Activated CD4-positive, CD25-positive, alpha-beta regulatory T cell treated with anti-CD3 and anti-CD28 coated beads, Interleukin-2, amount 50 U/mL, for 72 hours (primary cell): ENCODE results near the gene C3orf20.

Experiments
- DNase-seq: peaks from one replicate; pipeline ENCODE4 v3.0.0; 2021

Gene C3orf20

DNA sequence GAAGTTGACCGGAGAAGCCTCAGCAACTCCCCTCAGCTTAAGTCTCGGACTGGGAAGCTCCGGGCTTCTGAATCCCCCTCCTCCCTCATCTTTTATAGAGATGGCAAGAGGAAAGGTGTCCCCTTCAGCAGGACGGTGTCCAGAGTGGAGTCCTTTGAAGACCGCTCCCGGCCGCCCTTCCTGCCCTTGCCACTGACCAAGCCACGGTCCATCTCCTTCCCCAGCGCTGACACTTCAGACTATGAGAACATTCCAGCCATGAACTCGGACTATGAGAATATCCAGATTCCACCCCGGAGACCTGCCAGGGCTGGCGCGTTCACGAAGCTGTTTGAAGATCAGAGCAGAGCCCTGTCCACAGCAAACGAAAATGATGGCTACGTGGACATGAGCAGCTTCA, 146.2 kb downstream of the C3orf20 start:
- DNase-seq, result no peak

DNA sequence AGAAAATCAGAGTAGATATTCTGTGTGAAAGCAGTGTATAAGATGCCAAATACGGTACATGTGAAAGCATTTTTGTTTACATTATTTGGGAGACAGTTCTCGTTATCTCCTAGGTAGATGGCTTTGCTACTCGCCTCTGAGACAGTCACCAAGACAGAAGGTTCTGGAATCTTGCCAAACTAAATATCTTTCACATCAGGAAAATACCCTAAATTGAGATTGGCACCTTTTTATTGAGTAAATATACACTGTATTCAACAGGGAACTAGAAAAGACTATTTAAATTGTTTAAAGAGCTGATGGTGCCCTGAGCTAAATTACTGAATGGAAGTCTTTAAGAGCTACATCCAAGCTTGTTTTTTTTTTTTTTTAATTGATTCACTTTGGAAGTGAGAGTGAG, 147.2 kb downstream of the C3orf20 start:
- no peak for DNase-seq
